SKM-1 treated with dmso at 0.1 percent for 144 hours (cell line): ENCODE results near the gene SMARCC2.

Experiments
- DNase-seq: peaks from one replicate; lab custom pipeline; 2025; ENCODE audit not compliant: unreplicated experiment; lab: John Stamatoyannopoulos, UW

The SMARCC2 gene

DNA sequence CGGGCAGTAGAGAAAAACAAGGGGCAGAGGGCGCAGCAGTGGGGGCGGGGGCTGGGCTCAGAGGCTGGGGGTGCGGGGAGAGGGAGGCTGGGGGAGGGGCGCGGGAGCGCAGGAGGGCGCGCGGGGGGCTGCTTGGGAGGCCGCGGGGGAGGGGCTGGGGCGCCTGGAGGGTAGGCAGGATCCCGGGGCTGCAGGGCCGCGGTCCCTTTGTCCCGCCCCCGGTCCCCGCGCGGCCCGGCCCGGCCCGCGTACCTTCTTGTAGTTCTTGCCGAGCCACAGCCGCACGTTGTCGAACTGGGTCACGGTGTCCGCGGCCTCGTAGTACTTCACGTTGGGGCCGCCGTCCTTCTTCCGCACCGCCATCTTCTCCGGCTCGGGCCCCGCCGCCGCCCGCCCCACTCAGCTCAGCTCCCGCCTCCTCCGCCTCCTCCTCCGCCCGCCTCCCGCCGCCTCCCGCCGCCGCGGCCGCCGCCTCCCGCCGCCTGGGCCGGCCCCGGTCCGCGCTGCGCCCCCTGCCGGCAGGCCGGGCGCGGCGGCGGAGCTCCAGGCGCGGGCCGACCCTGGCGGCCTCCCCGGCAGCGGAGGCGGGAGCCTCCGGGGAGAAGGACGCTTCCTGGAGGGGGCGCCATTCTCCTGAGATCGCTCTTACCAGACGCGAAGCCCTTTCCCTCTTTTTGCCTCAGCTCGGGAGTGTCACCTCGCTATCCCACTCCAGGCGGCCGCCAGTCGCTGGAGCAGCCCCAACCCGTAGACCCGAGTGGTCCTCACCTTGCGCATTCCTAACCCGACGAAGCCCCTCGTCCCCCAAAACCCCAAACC lies at the start of gene SMARCC2:
TSS of gene SMARCC2 (minus strand) at position 385 of the 819 bp plus-strand sequence. CDS start at position 363, 22 bp downstream.
- peak; percentile 54 for DNase-seq

DNA sequence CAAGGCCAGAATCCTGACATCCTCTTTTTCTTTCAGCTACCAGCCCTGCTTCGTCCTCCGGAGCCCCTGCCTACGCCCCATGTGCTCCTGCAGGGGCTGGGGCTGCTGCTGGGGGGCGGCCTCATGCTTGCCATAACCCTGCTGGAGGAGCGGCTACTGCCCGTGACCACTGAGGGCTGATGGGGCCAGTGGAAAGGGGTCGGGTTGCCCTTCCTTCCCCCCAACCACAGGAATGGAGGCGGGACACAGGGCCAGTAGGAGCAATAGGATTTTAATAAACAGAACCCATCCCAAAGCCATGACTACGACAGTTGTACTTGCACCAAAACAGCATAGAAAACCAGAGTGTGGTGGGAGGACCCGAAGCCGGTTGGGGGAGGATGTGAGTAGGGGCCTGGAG lies 48.3 kb upstream of the SMARCC2 start:
- no peak for DNase-seq

DNA sequence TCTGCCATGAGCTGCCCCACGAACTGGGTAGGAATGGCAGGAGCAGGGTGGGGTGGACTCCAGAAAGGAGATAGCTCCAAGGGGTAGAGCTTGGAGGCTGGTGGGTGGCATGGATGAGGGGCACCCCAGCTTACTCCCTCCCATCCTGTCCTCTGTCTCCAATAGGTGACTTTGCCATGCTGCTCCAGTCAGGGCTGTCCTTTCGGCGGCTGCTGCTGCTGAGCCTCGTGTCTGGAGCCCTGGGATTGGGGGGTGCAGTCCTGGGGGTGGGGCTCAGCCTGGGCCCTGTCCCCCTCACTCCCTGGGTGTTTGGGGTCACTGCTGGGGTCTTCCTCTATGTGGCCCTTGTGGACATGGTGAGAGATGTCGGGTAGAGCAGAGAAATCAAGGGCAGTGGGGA lies 47.7 kb upstream of the SMARCC2 start:
- no peak for DNase-seq

DNA sequence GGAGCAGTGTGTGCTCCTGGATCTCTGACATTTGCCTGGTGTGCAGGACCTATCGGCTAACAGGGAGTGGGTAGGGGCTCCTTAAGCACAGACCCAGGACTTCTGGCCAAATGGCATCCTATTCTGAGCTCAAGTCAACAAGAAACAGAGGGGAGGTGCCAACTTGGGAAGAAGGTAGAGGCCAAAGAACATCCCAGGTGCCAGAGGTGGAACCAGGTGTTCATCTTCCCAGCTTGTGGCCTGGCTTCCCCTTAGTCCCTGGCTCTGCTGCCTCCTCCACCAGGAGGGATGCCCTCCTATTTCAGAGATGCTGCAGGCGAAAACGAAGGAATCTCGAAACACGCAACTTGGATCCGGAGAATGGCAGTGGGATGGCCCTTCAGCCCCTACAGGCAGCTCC lies 46.8 kb upstream of the SMARCC2 start:
- DNase-seq = no peak

DNA sequence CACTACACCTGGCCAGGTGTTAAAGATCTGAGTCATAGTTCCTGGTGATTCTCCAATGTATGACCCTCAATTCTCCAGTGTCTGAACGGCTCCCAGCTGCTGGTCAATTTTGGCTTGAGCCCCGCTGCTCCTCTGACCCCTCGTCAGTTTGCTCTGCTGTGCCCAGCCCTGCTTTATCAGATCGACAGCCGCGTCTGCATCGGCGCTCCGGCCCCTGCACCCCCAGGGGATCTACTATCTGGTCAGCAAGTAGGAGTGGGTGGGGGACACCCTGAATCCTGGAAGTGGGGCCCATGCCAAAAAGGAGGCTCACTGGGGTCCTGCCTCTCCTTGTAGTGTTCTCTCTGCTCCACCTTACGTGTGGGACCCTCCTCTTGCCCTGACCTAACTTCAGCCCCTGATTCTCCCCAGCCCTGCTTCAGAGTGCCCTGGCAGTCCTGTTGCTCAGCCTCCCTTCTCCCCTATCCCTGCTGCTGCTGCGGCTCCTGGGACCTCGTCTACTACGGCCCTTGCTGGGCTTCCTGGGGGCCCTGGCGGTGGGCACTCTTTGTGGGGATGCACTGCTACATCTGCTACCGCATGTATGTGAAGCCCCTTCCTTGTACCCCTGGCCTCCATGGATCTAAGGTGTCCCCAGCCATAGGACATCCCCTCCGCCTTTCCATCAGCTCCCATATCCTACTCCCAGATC lies 45.6 kb upstream of the SMARCC2 start:
- no peak for DNase-seq

DNA sequence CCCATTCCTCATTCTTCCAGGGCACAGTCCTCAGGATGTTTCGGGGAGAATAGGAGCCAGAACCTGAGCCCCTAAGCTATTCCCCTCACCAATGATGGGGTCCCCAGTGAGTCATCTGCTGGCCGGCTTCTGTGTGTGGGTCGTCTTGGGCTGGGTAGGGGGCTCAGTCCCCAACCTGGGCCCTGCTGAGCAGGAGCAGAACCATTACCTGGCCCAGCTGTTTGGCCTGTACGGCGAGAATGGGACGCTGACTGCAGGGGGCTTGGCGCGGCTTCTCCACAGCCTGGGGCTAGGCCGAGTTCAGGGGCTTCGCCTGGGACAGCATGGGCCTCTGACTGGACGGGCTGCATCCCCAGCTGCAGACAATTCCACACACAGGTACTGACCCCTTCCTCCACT lies 41.9 kb upstream of the SMARCC2 start:
- no peak for DNase-seq

DNA sequence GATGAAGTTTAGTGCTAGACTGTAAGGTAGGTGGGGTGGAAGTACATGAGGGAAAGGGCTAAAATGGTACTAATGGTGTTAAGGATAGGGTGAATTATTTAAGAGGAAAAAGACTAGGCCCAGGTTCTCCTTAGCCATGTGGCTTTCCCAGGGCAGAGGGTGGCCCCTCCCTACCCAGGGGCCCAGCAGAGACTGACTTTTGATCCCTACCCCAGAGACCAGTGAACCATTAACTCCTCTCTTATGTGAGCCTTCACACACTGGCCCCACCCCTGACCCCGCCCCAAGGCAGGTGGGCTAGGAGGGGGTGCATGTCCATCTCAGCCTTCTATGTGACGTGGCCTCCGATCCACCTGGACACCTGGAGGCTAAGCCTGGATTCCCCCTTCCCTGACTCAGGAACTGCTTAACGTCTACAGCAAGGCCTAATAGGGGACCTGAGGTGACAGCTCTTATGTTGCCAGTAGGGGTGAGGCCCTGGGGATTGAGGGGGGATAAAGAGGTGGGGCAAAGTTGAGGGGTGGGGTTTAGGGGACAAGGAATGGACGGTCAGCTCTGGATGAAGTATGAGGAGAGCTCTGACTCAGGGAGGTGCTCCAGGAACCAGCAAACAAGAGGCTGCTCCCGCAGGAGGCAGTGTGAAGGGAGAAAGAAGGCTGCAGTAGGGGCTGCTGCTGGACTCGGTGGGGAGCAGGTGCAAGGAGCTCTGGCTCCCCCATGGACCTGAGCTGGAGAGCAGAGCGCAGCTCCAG lies 41.3 kb upstream of the SMARCC2 start:
- no peak for DNase-seq

DNA sequence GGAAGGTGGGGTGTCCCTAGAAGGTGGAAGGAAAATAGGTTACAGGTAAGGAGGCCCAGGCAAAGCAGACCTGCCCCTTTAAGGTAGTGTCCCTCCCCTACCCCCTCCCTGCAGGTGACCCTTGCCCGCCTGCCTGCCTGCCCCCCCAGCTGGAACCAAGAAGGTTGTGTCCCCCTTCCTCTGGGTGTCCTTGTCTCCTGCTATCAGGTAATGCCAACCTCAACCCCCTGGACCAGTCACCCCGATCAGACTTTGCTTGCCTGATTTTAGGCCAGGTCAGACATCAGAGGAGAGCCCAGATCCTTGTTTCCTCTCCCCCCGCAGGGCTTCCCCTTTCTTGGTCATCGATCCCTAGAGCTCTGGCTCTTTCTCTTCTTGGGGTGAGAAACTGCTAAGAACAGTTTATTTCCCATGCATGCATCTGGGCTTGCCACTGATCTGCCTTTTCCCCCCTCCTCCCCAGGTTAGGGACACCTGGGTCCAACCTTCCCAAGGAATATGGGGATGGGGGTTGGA lies 40.7 kb upstream of the SMARCC2 start, which contains the start of gene SLC39A5:
TSS of gene SLC39A5 (plus strand) at position 136 of the 516 bp plus-strand sequence. CDS start 1,224 bp downstream, outside the sequence.
- no peak for DNase-seq

DNA sequence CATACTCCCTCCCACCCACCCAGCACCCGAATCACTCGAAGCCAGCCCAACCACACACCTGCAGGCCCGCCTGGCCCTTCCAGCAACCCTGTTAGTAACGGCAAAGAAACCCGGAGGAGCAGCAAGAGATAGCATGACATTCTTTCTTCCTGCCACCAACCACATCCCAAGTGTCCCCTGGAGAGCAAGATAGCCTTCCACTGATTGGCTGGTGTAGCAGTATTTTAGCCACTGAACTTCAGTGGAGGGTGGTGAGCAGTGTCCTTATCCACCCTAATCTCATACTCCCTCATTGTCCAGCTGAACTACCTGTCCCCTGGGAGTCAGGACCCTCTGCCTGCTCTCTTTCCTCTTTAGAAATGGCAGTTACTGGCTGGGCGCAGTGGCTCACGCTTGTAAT lies 39.8 kb upstream of the SMARCC2 start:
- no peak for DNase-seq

DNA sequence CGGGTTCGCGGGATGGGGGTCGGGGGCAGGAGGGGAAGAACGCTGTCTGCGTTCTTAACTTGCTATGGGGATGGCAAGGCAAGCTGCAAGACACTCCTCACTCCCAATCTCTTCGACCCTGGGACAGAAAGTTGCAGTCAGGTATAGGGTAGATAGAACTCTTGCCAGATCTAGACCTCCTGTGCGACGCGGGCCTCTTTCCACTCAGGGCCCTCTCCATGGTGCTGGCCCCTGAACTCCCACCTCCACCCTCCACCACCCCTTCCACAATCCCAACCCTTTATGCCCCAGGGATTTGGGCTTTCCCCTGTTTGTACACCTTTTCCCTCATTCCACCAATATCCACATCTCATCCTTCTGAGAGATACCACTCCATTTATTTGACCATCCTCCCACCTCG lies 35.7 kb upstream of the SMARCC2 start:
- no peak for DNase-seq

DNA sequence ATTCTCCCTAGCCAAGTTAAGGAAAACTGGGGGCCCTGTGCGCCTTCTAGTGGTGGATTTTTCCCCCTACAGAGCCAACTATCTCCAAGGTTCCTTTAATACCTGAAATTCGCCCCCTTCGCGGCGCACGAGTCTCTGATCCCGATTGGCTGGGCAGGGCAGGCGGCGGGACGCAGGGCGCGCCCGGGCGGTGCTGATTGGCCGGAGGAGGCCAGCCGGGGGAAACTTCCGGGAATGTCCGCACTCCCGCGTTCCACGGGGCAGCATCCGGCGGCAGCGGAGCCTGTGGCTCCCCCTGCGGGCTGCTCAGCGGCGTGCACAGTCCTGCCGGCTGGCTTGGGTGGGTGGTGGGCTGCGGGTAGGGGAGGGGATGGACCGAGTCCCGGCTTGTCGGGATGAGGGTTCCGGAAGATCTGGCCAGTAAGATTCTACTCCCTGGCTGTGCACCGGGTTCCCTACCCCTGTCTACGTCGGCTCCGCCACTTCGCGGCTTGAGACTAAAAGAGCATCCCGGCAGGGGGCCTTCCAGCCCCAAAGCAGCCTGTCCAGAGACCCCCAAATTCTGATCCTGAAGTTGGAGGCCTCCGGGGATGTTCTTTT lies 34.9 kb upstream of the SMARCC2 start, which contains the start of gene NABP2:
TSS of gene NABP2 (plus strand) at position 241 of the 600 bp plus-strand sequence. CDS start 515 bp downstream, outside the sequence.
- DNase-seq = peak; percentile 75

DNA sequence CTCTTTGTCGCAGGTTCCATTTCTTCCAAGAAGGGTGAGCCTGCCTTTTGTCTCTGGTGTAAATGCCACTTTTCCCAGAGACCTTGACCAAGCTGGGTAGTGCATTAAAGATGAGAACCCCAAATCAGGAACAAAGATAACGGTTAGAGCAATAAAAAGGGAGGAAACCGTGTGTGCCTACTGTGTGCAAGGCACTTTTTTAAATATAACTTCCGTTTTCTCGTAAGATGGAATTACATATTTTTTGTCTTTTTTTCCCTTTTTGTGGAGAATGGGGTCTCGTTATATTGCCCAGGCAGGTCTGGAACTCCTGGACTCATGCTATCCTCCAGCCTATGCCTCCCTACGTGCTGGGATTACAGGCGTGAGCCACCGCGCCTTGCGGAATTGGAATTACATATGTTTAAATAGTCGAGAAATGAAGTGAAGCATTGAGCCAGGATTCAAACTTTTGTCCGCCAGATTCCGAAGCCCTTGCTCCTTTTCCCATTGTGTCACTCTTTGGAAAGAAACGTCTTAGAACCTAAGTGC lies 34.4 kb upstream of the SMARCC2 start:
- DNase-seq = no peak

DNA sequence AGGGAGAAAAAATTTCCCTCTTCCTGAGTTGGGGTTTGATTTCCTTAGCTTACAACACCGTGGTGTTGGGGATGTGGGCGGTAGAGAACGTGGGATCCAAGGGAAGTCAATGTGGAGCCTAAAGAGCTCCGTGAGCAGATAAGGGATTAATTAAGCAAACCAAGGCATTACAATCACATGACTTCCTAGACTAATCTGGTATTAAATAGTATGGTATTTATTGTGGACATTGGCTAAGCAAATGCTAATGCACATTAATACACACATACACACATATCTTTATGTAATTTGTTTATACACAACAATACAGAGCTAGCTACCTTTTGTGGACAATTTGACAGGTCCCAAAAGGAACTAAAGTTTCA lies 33.2 kb upstream of the SMARCC2 start:
- no peak for DNase-seq

DNA sequence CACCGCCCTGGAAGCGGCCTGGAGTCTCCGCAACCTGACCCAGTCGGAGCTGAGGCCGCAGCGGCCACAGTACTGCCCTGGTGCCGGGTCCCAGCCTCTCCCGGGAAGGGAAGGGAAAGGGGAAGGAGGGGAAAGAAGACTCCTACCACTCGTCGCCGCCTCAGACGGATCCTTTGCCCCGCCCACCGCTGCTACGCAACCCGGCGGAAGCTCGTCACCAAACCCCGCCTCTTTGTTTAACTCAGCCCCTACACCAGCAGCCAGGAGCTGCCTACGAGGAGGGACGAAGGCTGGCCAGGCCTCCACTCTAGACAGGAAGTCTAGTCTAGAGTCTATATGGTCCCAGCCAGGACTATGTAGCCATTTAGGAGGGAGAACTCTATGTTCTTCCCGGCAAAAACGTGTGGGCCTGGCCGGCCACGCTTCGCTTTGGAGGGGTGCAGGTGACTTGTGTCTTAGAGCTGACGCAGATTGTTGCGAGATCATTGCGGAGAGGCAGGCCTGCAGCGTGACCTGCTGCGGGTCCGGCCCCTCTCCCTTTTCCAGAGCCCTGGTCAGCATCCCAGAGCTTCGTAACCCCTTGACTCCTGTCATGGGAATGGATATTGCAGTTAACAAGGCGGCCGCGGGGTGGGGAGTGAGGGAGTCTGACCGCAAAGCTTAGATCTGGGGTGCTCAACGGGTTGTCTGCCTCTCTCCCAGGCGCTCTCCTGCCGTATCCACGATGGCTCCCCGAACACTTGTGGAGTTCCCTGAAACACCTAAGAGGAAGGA lies 32.7 kb upstream of the SMARCC2 start, which contains the start of gene RNF41:
TSS of gene RNF41 (minus strand) at position 166 of the 774 bp plus-strand sequence. CDS start 7,875 bp downstream, outside the sequence.
- peak; percentile 73 for DNase-seq

DNA sequence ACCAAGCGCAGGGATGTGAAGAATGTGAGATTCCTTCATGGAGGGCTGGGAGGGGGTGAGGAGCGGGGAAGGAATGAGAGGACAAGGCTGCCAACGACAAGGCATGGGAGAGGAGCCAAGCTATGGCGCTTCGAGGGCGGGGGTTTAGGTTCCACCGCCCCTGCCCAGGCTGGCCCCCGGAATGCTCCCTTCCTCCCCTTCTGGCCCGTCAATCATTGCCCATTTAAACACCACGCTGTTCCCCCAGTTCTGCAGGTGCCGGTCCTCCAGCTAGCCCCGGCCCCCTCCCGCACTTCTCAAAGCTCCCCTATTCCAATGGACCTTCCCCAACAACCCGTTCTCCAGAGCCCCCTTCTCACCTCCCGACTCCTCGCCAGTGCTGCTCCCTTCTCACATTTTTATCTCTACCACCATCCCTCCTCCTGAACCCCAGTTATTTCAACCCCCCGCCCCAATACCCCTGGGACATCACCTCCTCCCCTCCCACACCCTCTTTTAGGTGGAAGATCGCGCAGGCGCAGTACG lies 32.0 kb upstream of the SMARCC2 start:
- DNase-seq = no peak

DNA sequence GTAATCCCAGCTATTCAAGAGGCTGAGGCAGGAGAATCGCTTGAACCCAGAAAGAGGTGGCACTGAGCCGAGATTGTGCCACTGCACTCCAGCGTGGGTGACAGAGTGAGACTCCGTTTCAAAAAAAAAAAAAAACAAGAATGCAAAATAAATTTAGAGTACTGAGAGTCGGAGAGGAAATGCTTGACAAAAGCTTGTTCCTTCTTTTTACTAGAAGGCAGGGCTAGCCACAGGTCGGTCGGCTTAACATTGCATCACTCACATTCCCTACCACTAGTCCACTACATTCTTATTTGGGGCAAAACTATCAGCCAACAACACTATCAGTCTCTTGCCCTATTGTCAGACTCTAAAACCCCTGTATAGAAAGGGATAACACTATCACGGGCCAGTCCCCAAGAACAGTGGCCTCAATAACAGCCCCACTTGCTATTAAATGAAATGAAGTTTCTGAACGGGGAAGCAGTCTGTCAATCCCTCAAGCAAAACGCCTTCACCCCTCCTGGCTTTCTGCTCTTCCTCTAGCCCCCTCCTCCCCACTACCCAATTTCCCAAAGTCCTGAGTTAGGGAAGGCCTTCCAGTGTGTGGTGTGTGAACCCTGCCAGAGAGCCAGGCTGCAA lies 31.4 kb upstream of the SMARCC2 start:
- DNase-seq = peak; percentile 64

DNA sequence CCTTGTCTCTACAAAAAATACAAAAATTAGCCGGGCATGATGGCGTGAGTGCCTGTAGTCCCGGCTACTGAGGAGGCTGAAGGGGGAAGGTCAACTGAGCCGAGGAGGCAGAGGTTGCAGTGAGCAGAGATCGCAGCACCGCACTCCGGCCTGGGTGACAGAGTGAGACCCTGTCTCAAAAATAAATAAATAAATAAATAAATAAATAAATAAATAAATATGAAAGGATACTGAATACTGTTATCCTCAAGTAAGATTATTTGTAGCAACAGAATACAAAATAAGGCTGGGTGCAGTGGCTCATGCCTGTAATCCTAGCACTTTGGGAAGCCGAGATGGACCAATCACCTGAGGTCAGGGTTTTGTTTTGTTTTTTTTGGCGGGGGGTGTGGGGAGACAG lies 30.6 kb upstream of the SMARCC2 start:
- no peak for DNase-seq

DNA sequence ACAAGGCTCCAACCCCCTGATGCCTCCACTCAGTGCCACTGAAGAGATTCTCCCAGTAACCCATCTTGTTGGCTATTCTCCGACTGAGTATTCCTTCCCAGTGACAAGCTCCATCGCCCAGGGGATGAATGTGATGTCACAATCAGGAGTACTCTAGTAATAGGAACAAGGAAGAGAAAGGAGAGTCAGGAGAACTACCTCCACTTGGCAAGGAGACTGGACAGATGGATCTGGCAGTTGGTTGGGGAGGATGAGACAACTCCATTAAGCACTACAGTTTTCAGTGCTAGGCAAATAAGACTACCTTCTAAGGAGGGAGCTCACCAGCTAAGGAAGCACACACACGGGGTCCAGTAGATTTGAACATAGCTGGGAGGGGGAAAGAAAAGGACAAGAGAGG lies 27.2 kb upstream of the SMARCC2 start:
- DNase-seq = no peak

DNA sequence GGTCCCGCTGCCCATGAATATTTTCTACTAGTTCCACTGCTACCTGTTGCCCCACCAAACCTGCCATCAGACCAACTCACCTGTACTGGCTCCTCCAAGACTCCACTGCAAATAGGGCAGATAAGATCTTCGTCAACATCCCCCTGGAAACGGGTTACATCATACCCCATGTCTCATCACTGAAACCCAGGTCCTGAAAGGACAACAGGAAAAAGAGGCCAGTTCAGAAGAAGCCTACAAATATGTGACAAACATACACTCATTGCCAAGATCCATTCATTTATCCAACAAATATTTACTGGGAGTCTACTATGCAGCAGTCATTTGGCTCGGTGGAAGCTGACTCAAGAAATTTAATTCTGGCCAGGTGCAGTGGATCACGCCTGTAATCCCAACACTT lies 24.6 kb upstream of the SMARCC2 start:
- no peak for DNase-seq
